ENCODE results near the gene UGCG.

DNA sequence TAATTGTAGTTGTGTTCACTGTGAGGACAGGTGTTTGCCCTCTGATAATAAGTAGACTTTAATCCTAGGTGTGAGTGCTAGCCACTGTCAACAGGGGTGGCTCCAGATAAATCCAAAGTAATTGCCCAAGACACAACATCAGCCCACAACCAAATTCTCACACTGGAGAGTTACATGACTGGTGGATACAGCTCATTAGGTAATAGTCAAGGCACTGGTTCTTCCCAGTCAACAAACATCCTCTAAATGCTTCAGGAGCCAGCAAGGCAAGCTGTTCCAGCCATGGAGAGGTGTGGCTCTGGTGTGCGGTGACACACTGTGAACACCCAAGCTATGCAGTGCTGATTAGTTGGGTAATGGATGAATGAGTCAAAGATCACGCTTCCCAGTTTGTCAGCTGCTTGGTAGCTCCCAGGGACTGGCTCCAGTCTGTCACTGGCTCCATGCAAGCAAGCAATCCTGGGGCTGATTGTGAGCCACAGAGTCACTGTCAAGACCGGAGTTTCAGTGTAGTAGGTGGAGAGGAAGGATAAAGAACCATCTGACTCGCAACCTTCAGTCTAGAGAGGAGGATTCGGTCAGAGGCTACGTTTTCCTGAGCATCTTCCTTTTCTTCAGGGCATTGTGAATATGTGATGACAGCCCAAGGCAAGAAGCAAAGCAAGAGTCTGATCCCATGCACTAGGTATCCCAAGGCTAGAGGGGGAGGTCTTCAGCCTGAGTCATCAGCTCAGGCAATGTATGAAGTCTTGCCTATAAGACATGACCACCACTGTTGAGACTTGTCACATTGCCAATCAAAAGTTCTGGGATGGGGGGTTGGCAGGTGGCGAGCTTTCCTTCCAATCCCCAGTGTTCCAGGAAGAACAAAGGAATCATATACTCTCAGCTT, 63.1 kb downstream of the UGCG start:
- TF ChIP-seq ZFP30 (CRISPR knock-in tag; IDR thresholded peaks at IDR 0.05) (no peak), PPARA (CRISPR knock-in tag; IDR thresholded peaks at IDR 0.05; ENCODE audit: borderline replicate concordance) (no peak), GLIS3 (CRISPR knock-in tag; IDR thresholded peaks at IDR 0.05) (no peak), BACH2 (CRISPR knock-in tag; IDR thresholded peaks at IDR 0.05; ENCODE audit: borderline replicate concordance) (no peak), ZFP3 (CRISPR knock-in tag; IDR thresholded peaks at IDR 0.05) (no peak), ZNF70 (CRISPR knock-in tag; IDR thresholded peaks at IDR 0.05) (no peak), TOX (CRISPR knock-in tag; IDR thresholded peaks at IDR 0.05; ENCODE audit: borderline replicate concordance) (no peak), ZNF565 (CRISPR knock-in tag; conservative IDR thresholded peaks at IDR 0.05; ENCODE audit: low read depth) (no peak), ZC3H10 (CRISPR knock-in tag; IDR thresholded peaks at IDR 0.05) (no peak), CSDC2 (CRISPR knock-in tag; IDR thresholded peaks at IDR 0.05) (no peak), ISL1 (CRISPR knock-in tag; IDR thresholded peaks at IDR 0.05) (no peak)
- TF ChIP-seq, protein P1, sequence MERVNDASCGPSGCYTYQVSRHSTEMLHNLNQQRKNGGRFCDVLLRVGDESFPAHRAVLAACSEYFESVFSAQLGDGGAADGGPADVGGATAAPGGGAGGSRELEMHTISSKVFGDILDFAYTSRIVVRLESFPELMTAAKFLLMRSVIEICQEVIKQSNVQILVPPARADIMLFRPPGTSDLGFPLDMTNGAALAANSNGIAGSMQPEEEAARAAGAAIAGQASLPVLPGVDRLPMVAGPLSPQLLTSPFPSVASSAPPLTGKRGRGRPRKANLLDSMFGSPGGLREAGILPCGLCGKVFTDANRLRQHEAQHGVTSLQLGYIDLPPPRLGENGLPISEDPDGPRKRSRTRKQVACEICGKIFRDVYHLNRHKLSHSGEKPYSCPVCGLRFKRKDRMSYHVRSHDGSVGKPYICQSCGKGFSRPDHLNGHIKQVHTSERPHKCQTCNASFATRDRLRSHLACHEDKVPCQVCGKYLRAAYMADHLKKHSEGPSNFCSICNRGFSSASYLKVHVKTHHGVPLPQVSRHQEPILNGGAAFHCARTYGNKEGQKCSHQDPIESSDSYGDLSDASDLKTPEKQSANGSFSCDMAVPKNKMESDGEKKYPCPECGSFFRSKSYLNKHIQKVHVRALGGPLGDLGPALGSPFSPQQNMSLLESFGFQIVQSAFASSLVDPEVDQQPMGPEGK (CRISPR knock-in tag; IDR thresholded peaks at IDR 0.05; ENCODE audit: borderline replicate concordance) = no peak
- TF ChIP-seq, protein P2, sequence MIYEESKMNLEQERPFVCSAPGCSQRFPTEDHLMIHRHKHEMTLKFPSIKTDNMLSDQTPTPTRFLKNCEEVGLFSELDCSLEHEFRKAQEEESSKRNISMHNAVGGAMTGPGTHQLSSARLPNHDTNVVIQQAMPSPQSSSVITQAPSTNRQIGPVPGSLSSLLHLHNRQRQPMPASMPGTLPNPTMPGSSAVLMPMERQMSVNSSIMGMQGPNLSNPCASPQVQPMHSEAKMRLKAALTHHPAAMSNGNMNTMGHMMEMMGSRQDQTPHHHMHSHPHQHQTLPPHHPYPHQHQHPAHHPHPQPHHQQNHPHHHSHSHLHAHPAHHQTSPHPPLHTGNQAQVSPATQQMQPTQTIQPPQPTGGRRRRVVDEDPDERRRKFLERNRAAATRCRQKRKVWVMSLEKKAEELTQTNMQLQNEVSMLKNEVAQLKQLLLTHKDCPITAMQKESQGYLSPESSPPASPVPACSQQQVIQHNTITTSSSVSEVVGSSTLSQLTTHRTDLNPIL (CRISPR knock-in tag; IDR thresholded peaks at IDR 0.05; ENCODE audit: low read depth) = no peak
